Gastrocnemius medialis (tissue), 4 donors: ENCODE measurements around the gene TYMP.

ENCODE experiments used
- CTCF ChIP-seq, 5 experiments: fragments of 450-650 bp in 3 of 5; fragments of 200-600 bp in 2 of 5; sonication (generic) in 2 of 5; IDR thresholded peaks in 4 of 5; conservative IDR thresholded peaks in 1 of 5; 1 replicate in 4 of 5; 2 replicates in 1 of 5; pipeline ENCODE4 v1.5.1; 2016 to 2019; ENCODE audit warnings: antibody characterized with exemption in 5 of 5, mild to moderate bottlenecking in 3 of 5, moderate library complexity in 3 of 5
- POLR2A ChIP-seq, 2 donors: fragments of 450-650 bp; IDR thresholded peaks; one replicate each; pipeline ENCODE4 v1.6.1; 2017; ENCODE audit warnings: antibody characterized with exemption in 2 of 2, mild to moderate bottlenecking in 2 of 2, moderate library complexity in 2 of 2

- TF ChIP-seq POLR2A (IDR thresholded peaks at IDR 0.05) (no peak), CTCF (IDR thresholded peaks at IDR 0.05 in 4 of 5, conservative IDR thresholded peaks at IDR 0.05 in 1 of 5) (no peak)
These were observed 46.3 kb downstream of the TYMP start for GRCh38 chr22:50483556-50483955.
